ENCODE data around the gene TCIRG1.

TCIRG1 gene

GRCh38 chr11:68071281-68072048 is 32.6 kb downstream of the TCIRG1 start:
- Histone ChIP-seq H3K4me3 (replicated peaks; ENCODE audit: insufficient read depth, low read length) (no peak overlapping the region), H3K27ac (replicated peaks) (peak overlapping the region; percentile 11), H3K27me3 (ENCODE audit: insufficient read depth, poor library complexity, severe bottlenecking) (no peaks in the 10 kb centered on the region)
- DNase-seq (ENCODE audit: low read depth in 1 of 2, low spot score in 1 of 2), result peak in 1 of 2 experiments; percentile 72
- TF ChIP-seq SPI1 (IDR thresholded peaks at IDR 0.05; ENCODE audit: borderline replicate concordance, low read depth) (peak; percentile 95), REST (IDR thresholded peaks at IDR 0.05; ENCODE audit: insufficient replicate concordance, low read depth) (no peak), POLR2AphosphoS5 (IDR thresholded peaks at IDR 0.05; ENCODE audit: low read depth) (peak; percentile 41; the same call in 1 of the 2 replicates)

GRCh38 chr11:68074584-68075352 is 35.9 kb downstream of the TCIRG1 start:
- no peak for TF ChIP-seq SPI1 (IDR thresholded peaks at IDR 0.05; ENCODE audit: borderline replicate concordance, low read depth)
- TF ChIP-seq POLR2AphosphoS5 (IDR thresholded peaks at IDR 0.05; ENCODE audit: low read depth), result no peak
- TF ChIP-seq GABPA (IDR thresholded peaks at IDR 0.05; ENCODE audit: low read depth), result no peak
- TF ChIP-seq REST (IDR thresholded peaks at IDR 0.05; ENCODE audit: insufficient replicate concordance, low read depth), result no peak
- TF ChIP-seq CTCF (IDR thresholded peaks at IDR 0.05; ENCODE audit: insufficient read depth, low read length), result no peak
- H3K27me3 ChIP-seq (ENCODE audit: insufficient read depth, poor library complexity, severe bottlenecking), result no peaks in the 10 kb centered on the region
- H3K4me3 ChIP-seq (replicated peaks; ENCODE audit: insufficient read depth, low read length), result no peak overlapping the region
- H3K27ac ChIP-seq (replicated peaks), result no peak overlapping the region
- no peak for DNase-seq (ENCODE audit: low read depth in 1 of 2, low spot score in 1 of 2)

- no peak overlapping the region for H3K27ac ChIP-seq (replicated peaks)
- DNase-seq (ENCODE audit: low read depth in 1 of 2, low spot score in 1 of 2), result no peak
- TF ChIP-seq GABPA (IDR thresholded peaks at IDR 0.05; ENCODE audit: low read depth), result no peak
- no peak for TF ChIP-seq POLR2AphosphoS5 (IDR thresholded peaks at IDR 0.05; ENCODE audit: low read depth)
- TF ChIP-seq SPI1 (IDR thresholded peaks at IDR 0.05; ENCODE audit: borderline replicate concordance, low read depth), result no peak
- TF ChIP-seq CTCF (IDR thresholded peaks at IDR 0.05; ENCODE audit: insufficient read depth, low read length), result no peak
- TF ChIP-seq REST (IDR thresholded peaks at IDR 0.05; ENCODE audit: insufficient replicate concordance, low read depth), result no peak
- H3K27me3 ChIP-seq (ENCODE audit: insufficient read depth, poor library complexity, severe bottlenecking), result no peaks in the 10 kb centered on the region
- no peak overlapping the region for H3K4me3 ChIP-seq (replicated peaks; ENCODE audit: insufficient read depth, low read length)
Measured at GRCh38 chr11:68076371-68077042, 37.7 kb downstream of the TCIRG1 start.

Data from HL-60 (cell line).